K562 (cell line): ENCODE measurements around the gene RBBP5.

Experiments
- BHLHE40 ChIP-seq: IDR thresholded peaks from 2 replicates; pipeline ENCODE4 v1.6.1; 2011; ENCODE audit warnings: low read length, improper control_type of control experiment
- CTCF ChIP-seq, 3 experiments: IDR thresholded peaks in 2 of 3; conservative IDR thresholded peaks in 1 of 3; 2 replicates each; pipeline ENCODE4 v1.5.1; 2011 to 2012; ENCODE audit warnings: low read length in 3 of 3, mild to moderate bottlenecking in 3 of 3, control low read depth in 2 of 3, improper control_type of control experiment in 1 of 3, inconsistent platforms in 1 of 3, low read depth in 1 of 3, mixed read lengths in 1 of 3, moderate library complexity in 1 of 3; ENCODE audit not compliant: insufficient read depth in 2 of 3
- FOS ChIP-seq: IDR thresholded peaks from 3 replicates; pipeline ENCODE4 v1.6.1; 2011; ENCODE audit not compliant: insufficient read length; ENCODE audit errors: extremely low read depth
- MTA1 ChIP-seq: fragments of 450-650 bp; IDR thresholded peaks from 2 replicates; pipeline ENCODE4 v1.6.1; 2017; ENCODE audit warnings: borderline replicate concordance
- TF ChIP-seq, protein P1 (sequence below), 2 experiments: fragments of 200-800 bp in 1 of 2; sonication (Bioruptor generic) in 1 of 2; sonication (generic) in 1 of 2; formaldehyde crosslinking in 1 of 2; IDR thresholded peaks in 1 of 2; conservative IDR thresholded peaks in 1 of 2; 2 replicates each; pipeline versions ENCODE4 v1.5.0 to v1.6.1; 2016 to 2020; ENCODE audit warnings: missing compliant biosample characterization in 1 of 2, missing genetic modification characterization in 1 of 2, missing genetic modification reagents in 1 of 2

DNA sequence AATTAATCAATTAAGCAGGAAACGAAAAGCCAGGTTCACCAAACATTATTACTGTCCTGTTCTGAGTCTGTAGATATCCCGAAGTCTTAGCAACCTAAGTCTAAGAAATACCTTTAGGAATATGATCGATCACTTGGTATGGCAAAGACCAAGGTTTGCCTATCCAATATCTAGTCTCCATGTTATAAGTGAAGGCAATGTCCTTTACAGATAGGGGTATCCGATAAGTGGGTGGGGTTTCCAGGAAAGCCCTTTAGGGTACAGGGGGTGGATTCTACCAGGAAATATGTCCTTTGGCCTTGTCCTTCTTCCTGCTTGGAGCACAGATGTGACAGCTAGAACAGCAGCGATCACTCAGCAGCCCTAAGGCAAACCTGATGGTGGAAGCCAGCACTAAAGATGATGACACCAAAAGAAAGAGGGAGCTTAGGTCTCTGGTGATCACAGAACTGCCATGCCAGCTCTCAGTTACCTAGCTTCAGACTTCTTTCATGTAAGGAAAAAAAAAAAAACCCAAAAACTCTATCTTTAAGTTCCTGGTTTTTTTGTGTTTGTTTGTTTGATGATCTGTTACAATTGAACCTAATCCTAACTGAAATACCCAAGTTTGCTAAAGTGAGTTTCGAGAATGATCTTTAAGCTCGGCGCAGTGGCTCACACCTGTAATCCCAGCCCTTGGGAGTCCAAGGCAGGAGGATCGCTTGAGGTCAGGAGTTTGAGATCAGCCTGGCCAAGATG lies 48.9 kb upstream of the RBBP5 start:
- no peak for TF ChIP-seq BHLHE40
- TF ChIP-seq CTCF (IDR thresholded peaks at IDR 0.05 in 2 of 3, conservative IDR thresholded peaks at IDR 0.05 in 1 of 3; ENCODE audit: insufficient read depth in 2 of 3, low read depth in 1 of 3, low read length in 3 of 3): no peak
- TF ChIP-seq FOS: no peak
- TF ChIP-seq, protein P1, sequence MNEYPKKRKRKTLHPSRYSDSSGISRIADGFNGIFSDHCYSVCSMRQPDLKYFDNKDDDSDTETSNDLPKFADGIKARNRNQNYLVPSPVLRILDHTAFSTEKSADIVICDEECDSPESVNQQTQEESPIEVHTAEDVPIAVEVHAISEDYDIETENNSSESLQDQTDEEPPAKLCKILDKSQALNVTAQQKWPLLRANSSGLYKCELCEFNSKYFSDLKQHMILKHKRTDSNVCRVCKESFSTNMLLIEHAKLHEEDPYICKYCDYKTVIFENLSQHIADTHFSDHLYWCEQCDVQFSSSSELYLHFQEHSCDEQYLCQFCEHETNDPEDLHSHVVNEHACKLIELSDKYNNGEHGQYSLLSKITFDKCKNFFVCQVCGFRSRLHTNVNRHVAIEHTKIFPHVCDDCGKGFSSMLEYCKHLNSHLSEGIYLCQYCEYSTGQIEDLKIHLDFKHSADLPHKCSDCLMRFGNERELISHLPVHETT (CRISPR knock-in tag; conservative IDR thresholded peaks at IDR 0.05 in 1 of 2, IDR thresholded peaks at IDR 0.05 in 1 of 2): 0 out of 4 replicates have a peak, but pooled peaks of 1 of the 2 experiments have one; percentile 39
- TF ChIP-seq MTA1: peak; percentile 64
